BLaER1 (cell line): Measurements from ENCODE around the gene MRPL18.

Experiments used
- H3K27ac ChIP-seq: shearing (Covaris generic); formaldehyde crosslinking; 2 replicates; pipeline ENCODE4 v1.8.1; 2022
- H3K27me3 ChIP-seq: shearing (Covaris generic); formaldehyde crosslinking; 2 replicates; pipeline ENCODE4 v1.8.1; 2022
- H3K36me3 ChIP-seq: shearing (Covaris generic); formaldehyde crosslinking; 2 replicates; pipeline ENCODE4 v1.8.1; 2022
- H3K4me1 ChIP-seq: shearing (Covaris generic); formaldehyde crosslinking; 2 replicates; pipeline ENCODE4 v1.8.1; 2022
- H3K4me2 ChIP-seq: shearing (Covaris generic); formaldehyde crosslinking; 2 replicates; pipeline ENCODE4 v1.8.1; 2022
- H3K4me3 ChIP-seq: shearing (Covaris generic); formaldehyde crosslinking; 2 replicates; pipeline ENCODE4 v1.8.1; 2022
- H3K9ac ChIP-seq: shearing (Covaris generic); formaldehyde crosslinking; 2 replicates; pipeline ENCODE4 v1.8.1; 2022
- H3K9me3 ChIP-seq: shearing (Covaris generic); formaldehyde crosslinking; 2 replicates; pipeline ENCODE4 v1.8.1; 2022
- H4K20me1 ChIP-seq: shearing (Covaris generic); formaldehyde crosslinking; 2 replicates; pipeline ENCODE4 v1.8.1; 2022
- Cebpa-rat ChIP-seq: shearing (Covaris generic); IDR thresholded peaks from 2 replicates; pipeline ENCODE4 v1.8.1; 2022

The MRPL18 gene

DNA sequence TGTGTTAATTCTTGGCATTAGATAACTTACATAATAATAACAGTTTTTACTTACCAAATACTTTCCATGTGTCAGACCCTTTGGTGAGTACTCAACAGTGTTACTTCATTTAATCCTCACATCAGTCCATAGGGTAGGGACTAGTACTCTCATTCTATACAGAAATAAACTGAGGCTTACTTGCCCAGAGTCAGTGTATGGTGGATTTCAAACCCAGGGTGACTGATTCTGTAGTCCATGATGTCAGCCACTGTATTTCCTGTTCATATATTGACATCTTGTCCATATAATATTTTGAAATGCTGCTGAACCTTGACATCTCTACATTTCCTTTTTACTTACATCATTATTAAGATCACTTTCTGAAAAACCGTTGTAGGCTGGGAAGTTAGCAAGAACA is 7.3 kb downstream of the MRPL18 start:
- H3K4me2 ChIP-seq, result no peak overlapping the region
- H3K4me3 ChIP-seq, result no peak overlapping the region
- no peak overlapping the region for H3K27ac ChIP-seq
- H3K36me3 ChIP-seq, result peaks cover 76% of the 10 kb centered on the region
- H3K27me3 ChIP-seq, result no peaks in the 10 kb centered on the region
- no peak for TF ChIP-seq Cebpa-rat
- no peaks in the 10 kb centered on the region for H4K20me1 ChIP-seq
- H3K9me3 ChIP-seq, result no peaks in the 10 kb centered on the region
- H3K4me1 ChIP-seq, result peaks cover 14% of the 10 kb centered on the region
- H3K9ac ChIP-seq, result no peak overlapping the region

DNA sequence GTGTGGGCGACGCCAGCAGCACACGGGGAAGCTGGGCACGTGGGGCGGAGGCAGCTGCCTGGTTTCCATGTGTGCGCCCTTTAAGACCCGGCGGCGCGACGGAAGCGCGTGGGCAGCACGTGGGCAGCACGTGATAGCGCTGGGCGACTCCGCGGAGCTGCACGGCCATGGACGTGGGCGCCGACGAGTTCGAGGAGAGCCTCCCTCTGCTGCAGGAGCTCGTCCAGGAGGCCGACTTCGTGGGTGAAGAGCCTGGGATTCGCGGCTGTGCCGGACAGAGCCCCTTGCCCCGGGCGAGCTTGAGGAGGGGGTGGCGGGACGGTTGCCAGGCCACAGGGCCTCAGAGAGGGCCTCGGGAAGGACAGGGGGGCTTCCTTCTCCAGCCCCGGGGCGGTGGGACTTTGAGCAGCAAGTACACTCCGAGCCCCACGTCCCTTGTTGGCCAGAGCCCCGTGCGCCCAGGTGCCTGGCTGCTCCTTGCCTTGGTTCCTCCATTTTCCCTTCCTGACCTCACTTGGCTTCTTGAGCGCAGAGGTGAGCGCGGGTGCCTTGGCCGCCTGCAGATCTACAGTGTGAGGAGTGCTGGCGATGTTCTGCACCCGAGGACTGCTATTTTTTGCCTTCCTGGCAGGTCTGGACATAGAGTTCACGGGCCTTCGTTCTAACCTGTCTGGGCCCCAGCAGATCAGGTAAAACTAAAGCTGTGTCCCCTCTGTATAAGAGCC is 10.0 kb downstream of the MRPL18 start, which contains the start of gene PNLDC1:
PNLDC1 (plus strand) TSS at position 136 of the 725 bp plus-strand sequence; CDS start at position 168, 32 bp downstream.
- H3K4me2 ChIP-seq, result no peak within 1 kb of the TSS
- no peak within 1 kb of the TSS for H3K4me3 ChIP-seq

DNA sequence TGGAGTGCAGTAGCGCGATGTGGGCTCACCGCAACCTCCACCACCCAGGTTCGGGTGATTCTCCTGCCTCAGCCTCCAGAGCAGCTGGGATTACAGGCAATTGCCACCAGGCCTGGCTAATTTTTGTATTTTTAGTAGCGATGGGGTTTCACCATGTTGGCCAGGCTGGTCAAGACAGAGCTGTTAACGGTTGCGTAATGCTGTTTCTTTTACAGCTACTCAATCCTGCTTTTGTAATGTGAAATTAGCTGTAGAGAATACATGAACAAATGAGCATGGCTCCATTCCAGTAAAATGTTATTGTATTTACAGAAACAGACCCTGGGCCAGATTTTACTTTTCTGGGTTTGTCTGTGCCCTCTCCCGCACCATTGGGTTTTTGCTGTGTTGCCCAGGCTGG is 11.7 kb downstream of the MRPL18 start:
- Histone ChIP-seq H3K36me3 (peaks cover 37% of the 10 kb centered on the region), H3K4me2 (no peak overlapping the region), H3K27ac (no peak overlapping the region), H3K4me1 (no peaks in the 10 kb centered on the region), H3K27me3 (no peaks in the 10 kb centered on the region), H3K4me3 (no peak overlapping the region), H3K9ac (no peak overlapping the region), H3K9me3 (no peaks in the 10 kb centered on the region), H4K20me1 (no peaks in the 10 kb centered on the region)
- TF ChIP-seq Cebpa-rat, result peak; percentile 44; the same call in 1 of the 2 replicates

More for the DNA sequence above, 10.0 kb downstream of the MRPL18 start, which contains the start of gene PNLDC1:
- H3K9me3 ChIP-seq, result no peaks in the 10 kb centered on the region
- H3K27ac ChIP-seq, result no peak within 1 kb of the TSS
- H3K9ac ChIP-seq, result no peak within 1 kb of the TSS
- H3K27me3 ChIP-seq, result no peaks in the 10 kb centered on the region
- peaks cover 51% of the 10 kb centered on the region for H3K36me3 ChIP-seq
- H3K4me1 ChIP-seq, result peaks cover 9% of the 10 kb centered on the region
- no peak for TF ChIP-seq Cebpa-rat
- no peaks in the 10 kb centered on the region for H4K20me1 ChIP-seq

DNA sequence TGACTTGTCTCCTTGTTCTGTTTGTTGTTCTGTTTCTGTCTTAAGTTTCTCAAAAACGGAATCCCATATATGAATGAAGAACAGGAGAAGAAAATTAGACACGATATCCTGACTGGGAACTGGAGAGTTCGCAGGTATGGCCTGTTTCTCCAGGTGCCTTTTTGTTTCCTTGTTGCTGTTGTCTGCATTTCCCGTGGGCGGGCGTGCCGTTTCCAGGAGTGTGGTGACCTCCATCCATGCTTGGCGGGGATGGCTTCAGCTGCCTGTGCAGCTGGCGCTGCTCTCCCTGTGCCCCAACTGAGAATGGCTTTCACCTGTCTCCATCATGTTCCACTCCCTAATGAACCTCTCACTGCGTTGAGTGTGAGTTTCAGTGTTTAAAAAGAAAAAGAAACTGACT is 14.2 kb downstream of the MRPL18 start:
- Histone ChIP-seq H3K27me3 (no peaks in the 10 kb centered on the region), H3K9me3 (no peaks in the 10 kb centered on the region), H3K27ac (no peak overlapping the region), H3K9ac (no peak overlapping the region), H3K4me1 (no peaks in the 10 kb centered on the region; the same call in 1 of the 2 replicates), H3K4me3 (no peak overlapping the region), H3K36me3 (peaks cover 11% of the 10 kb centered on the region), H3K4me2 (no peak overlapping the region), H4K20me1 (no peaks in the 10 kb centered on the region)
- no peak for TF ChIP-seq Cebpa-rat

DNA sequence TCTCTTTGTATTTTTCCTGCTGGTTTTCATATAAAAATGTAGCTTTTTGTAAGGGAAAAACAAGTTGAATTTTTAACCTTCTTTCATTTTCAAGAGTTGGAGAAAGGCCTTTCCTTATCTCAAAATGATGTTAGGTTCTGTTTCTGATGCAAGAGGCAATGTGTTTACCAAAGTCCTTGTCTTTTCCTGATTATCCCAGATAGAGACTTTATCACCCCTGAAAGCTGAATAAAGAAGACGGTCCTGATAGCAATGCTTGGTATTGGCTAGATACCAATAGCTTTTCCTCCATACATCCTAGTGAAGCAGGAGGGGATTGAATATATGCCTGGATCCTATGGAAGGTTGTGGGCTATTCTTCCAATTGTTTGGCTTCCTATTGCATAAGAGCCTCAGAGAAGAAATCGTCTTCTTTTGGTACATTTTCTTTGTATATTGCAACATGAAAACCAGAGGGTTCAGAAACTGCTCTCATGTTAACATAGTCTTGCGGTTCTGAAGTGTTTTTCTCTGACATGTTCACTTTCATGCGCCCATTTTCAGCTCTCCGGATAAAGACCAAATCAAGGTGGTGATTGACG is 15.3 kb downstream of the MRPL18 start:
- Histone ChIP-seq H3K4me2 (no peak overlapping the region), H3K9ac (no peak overlapping the region), H3K27ac (no peak overlapping the region), H3K36me3 (peaks cover 1% of the 10 kb centered on the region; the same call in 1 of the 2 replicates), H3K4me1 (no peaks in the 10 kb centered on the region; the same call in 1 of the 2 replicates), H3K4me3 (no peak overlapping the region), H3K9me3 (no peaks in the 10 kb centered on the region), H3K27me3 (no peaks in the 10 kb centered on the region), H4K20me1 (no peaks in the 10 kb centered on the region)
- TF ChIP-seq Cebpa-rat, result no peak

DNA sequence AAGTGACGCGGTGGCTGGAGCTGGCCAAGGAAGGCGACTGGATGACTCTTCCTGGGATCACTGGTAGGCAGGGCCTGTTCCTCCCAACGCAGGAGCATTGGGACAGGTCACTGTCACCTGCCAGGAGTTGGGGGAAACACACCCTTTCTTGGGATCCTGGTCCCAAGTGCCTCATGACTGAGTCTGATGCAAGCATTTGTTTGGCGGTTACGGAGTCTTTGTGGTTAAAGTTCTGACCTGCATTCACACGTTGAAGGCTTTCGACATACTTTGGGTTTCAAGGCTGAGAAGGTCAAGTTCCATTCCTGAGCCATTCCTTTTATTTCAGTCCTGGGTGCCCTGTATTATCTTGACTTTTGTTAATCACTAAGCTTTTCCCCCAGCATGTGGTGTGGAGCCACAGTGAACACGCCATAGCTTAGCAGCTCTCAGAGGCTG is 15.8 kb downstream of the MRPL18 start:
- no peak for TF ChIP-seq Cebpa-rat
- no peak overlapping the region for H3K27ac ChIP-seq

DNA sequence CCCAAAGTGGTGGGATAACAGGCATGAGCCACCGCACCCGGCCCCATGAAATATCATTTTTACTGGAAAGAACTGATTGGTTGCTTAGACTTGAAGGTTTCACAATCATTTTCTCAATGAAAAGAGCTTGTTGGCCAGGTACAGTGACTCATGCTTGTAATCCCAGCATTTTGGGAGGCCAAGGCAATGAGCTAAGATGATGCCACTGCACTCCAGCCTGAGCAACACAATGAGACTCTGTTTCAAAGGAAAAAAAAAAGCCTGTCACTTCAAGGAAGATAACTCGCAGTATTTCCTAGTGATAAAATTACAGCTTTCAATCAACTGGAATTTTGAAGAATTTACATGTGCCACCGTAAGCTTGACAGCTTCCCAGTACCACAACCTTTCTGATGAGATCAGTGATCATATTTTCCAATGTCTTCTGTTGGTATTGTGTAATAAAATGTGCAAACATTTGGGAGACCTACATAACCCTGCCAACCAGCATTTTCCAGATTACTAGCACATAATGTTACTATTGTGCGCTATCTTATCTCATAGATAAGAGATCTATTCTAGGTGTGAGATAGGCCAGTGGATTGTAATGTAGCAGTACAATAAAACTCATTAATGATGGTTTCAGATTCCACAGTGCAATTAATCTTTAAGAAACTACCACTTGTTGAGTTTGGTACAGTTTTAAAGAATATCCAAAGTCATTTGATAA is 17.0 kb downstream of the MRPL18 start:
- Histone ChIP-seq H4K20me1 (no peaks in the 10 kb centered on the region), H3K27me3 (no peaks in the 10 kb centered on the region), H3K4me3 (no peak overlapping the region), H3K4me2 (no peak overlapping the region), H3K36me3 (no peaks in the 10 kb centered on the region), H3K9me3 (no peaks in the 10 kb centered on the region), H3K27ac (no peak overlapping the region), H3K9ac (no peak overlapping the region), H3K4me1 (no peaks in the 10 kb centered on the region; the same call in 1 of the 2 replicates)
- no peak; the same call in 1 of the 2 replicates for TF ChIP-seq Cebpa-rat

More for the DNA sequence above, 15.8 kb downstream of the MRPL18 start:
- Histone ChIP-seq H3K9me3 (no peaks in the 10 kb centered on the region), H3K4me1 (no peaks in the 10 kb centered on the region; the same call in 1 of the 2 replicates), H3K9ac (no peak overlapping the region), H3K4me3 (no peak overlapping the region), H3K4me2 (no peak overlapping the region), H3K36me3 (no peaks in the 10 kb centered on the region), H3K27me3 (no peaks in the 10 kb centered on the region), H4K20me1 (no peaks in the 10 kb centered on the region)

DNA sequence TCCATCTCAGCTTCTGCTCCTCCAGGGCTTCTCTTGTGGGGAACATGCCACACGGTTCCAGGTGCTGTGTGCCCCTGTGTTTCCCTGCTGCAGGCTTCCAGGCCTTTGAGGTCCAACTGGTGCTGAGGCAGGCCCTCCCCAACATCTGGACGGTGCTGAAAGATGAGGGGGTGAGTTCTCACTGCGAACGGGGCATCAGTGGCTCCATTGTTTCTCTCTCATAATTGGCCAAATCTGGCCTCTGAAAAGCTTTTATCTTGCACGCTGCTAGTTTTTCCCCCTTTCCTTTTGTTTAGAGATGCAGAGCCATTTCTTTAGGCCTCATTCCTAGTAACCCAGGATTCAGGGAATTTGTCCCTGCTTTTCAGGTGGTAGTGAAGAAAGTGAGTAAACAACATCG is 18.4 kb downstream of the MRPL18 start:
- no peaks in the 10 kb centered on the region for H4K20me1 ChIP-seq
- no peaks in the 10 kb centered on the region for H3K27me3 ChIP-seq
- H3K4me1 ChIP-seq, result no peaks in the 10 kb centered on the region; the same call in 1 of the 2 replicates

DNA sequence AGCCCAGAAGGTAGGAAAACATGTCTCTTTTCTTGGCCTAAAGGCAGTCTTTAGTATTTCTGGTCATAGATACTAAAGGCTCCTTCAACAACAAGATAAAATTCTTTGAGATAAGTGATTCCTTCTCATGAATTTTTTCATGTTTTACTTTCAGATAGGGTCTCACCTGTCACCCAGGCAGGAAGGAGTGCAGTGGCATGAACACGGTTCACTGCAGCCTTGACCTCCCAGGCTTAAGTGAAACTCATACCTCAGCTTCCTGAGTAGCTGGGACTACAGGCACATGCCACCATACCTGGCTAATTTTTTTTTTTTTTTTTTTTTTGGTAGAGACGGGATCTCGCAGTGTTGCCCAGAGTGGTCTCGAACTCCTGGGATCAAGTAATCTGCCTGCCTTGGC is 18.9 kb downstream of the MRPL18 start:
- Histone ChIP-seq H3K4me1 (no peaks in the 10 kb centered on the region; the same call in 1 of the 2 replicates), H4K20me1 (no peaks in the 10 kb centered on the region), H3K9ac (no peak overlapping the region), H3K27ac (no peak overlapping the region), H3K4me3 (no peak overlapping the region), H3K27me3 (no peaks in the 10 kb centered on the region), H3K36me3 (no peaks in the 10 kb centered on the region), H3K9me3 (no peaks in the 10 kb centered on the region), H3K4me2 (no peak overlapping the region; the same call in 1 of the 2 replicates)
- no peak for TF ChIP-seq Cebpa-rat

More for the DNA sequence above, 18.4 kb downstream of the MRPL18 start:
- no peak for TF ChIP-seq Cebpa-rat
- Histone ChIP-seq H3K36me3 (no peaks in the 10 kb centered on the region), H3K9ac (no peak overlapping the region), H3K27ac (no peak overlapping the region), H3K4me2 (no peak overlapping the region), H3K4me3 (no peak overlapping the region), H3K9me3 (no peaks in the 10 kb centered on the region)
